HFFc6 (cell line): ENCODE measurements around the gene HS1BP3. TPM values are rescaled to one million over a fixed set of nuclear protein-coding genes. Genes with fewer than 3 reads are reported as not detected.

Experiments
- DNase-seq: peaks from one replicate; pipeline ENCODE4 v3.0.0-alpha.2; 2018
- H3K27ac Mint-ChIP-seq: 2 replicates; pipeline ENCODE4 v1.8.0; 2020; ENCODE audit warnings: mild to moderate bottlenecking, mixed read lengths
- H3K27me3 Mint-ChIP-seq: 2 replicates; pipeline ENCODE4 v1.8.0; 2021; ENCODE audit warnings: mild to moderate bottlenecking, moderate library complexity, mixed read lengths; ENCODE audit not compliant: insufficient read depth
- H3K36me3 Mint-ChIP-seq: 2 replicates; pipeline ENCODE4 v1.8.0; 2021; ENCODE audit warnings: low read depth, mixed read lengths
- H3K4me1 Mint-ChIP-seq: 2 replicates; pipeline ENCODE4 v1.8.0; 2020; ENCODE audit warnings: low read depth, mixed read lengths
- H3K4me3 Mint-ChIP-seq: 2 replicates; pipeline ENCODE4 v1.8.0; 2020; ENCODE audit warnings: mild to moderate bottlenecking, moderate library complexity, mixed read lengths
- H3K9me3 Mint-ChIP-seq: 2 replicates; pipeline ENCODE4 v1.8.0; 2020; ENCODE audit warnings: mild to moderate bottlenecking, mixed read lengths
- CTCF ChIP-seq: fragments of 200-600 bp; sonication (generic); IDR thresholded peaks from 2 replicates; pipeline ENCODE4 v1.5.0; 2021; ENCODE audit warnings: antibody characterized with exemption, mild to moderate bottlenecking
- total RNA-seq, 6 experiments: library from RNA; stranded (reverse); fragmentation: NEBNext Ultra II Directional; extraction: Animal tissue kit (Norgen Biotek cat#: 25700); gene quantifications; 2 replicates in 1 of 6; 3 replicates in 5 of 6; pipeline ENCODE4 v1.2.3, GENCODE V29; 2021

HS1BP3 gene
- total RNA-seq, 6 experiments from 2014 or later = 12.7 to 17.3 (median 15.8) TPM

- H3K27me3 Mint-ChIP-seq = peaks cover 2% of the 10 kb centered on the region
- H3K36me3 Mint-ChIP-seq = peaks cover 12% of the 10 kb centered on the region; the same call in 1 of the 2 replicates
Observed at GRCh38 chr2:20682167-20682920, 31.4 kb upstream of the HS1BP3 start.

GRCh38 chr2:20680744-20681375 is 30.0 kb upstream of the HS1BP3 start:
- Mint-ChIP-seq H3K9me3 (no peaks in the 10 kb centered on the region), H3K4me1 (peaks cover 1% of the 10 kb centered on the region), H3K27ac (no peak overlapping the region), H3K27me3 (peaks cover 2% of the 10 kb centered on the region), H3K36me3 (no peaks in the 10 kb centered on the region), H3K4me3 (no peak overlapping the region)
- DNase-seq = no peak
- TF ChIP-seq CTCF = no peak

More at GRCh38 chr2:20682167-20682920, 31.4 kb upstream of the HS1BP3 start:
- Mint-ChIP-seq H3K27ac (no peak overlapping the region), H3K9me3 (no peaks in the 10 kb centered on the region), H3K4me1 (no peaks in the 10 kb centered on the region; the same call in 1 of the 2 replicates), H3K4me3 (no peak overlapping the region)
- peak; percentile 81 for TF ChIP-seq CTCF
- DNase-seq = peak; percentile 13

- Mint-ChIP-seq H3K9me3 (no peaks in the 10 kb centered on the region), H3K27ac (no peak overlapping the region), H3K27me3 (peaks cover 5% of the 10 kb centered on the region), H3K4me3 (no peak overlapping the region), H3K4me1 (peaks cover 17% of the 10 kb centered on the region), H3K36me3 (no peaks in the 10 kb centered on the region)
- no peak for DNase-seq
- TF ChIP-seq CTCF = no peak
Observed at GRCh38 chr2:20678780-20679179, 27.9 kb upstream of the HS1BP3 start.

GRCh38 chr2:20678086-20678395 is 27.1 kb upstream of the HS1BP3 start:
- Mint-ChIP-seq H3K36me3 (no peaks in the 10 kb centered on the region), H3K4me1 (peaks cover 17% of the 10 kb centered on the region), H3K4me3 (no peak overlapping the region)

More at GRCh38 chr2:20678086-20678395, 27.1 kb upstream of the HS1BP3 start:
- Mint-ChIP-seq H3K27me3 (peaks cover 5% of the 10 kb centered on the region), H3K9me3 (no peaks in the 10 kb centered on the region), H3K27ac (no peak overlapping the region)
- no peak for DNase-seq
- TF ChIP-seq CTCF = no peak
